H1 (cell line): ENCODE measurements around the gene SHANK1. TPM values are rescaled to one million over a fixed set of nuclear protein-coding genes. Genes with fewer than 3 reads are reported as not detected.
A peak's percentile ranks its signal among the peaks of the same experiment; 100 is the strongest.

Experiments used
- CTCF ChIA-PET: fragments of 300-600 bp; sonication (Branson Sonifier 250); formaldehyde crosslinking; loops from one replicate; lab custom pipeline; 2021; ENCODE audit not compliant: partially characterized antibody; lab: Charles Lee
- POLR2A ChIA-PET: fragments of 300-600 bp; sonication (Branson Sonifier 250); formaldehyde crosslinking; loops from one replicate; lab custom pipeline; 2021; ENCODE audit warnings: inconsistent platforms; ENCODE audit not compliant: partially characterized antibody; lab: Charles Lee
- DNase-seq, 2 experiments: peaks; one replicate each; pipeline versions ENCODE4 v3.0.0 to v3.0.0-alpha.2; 2010 to 2022; ENCODE audit warnings: low spot score in 2 of 2, low read depth in 1 of 2, mixed read lengths in 1 of 2
- FAIRE-seq: peaks from 2 replicates; lab custom pipeline; 2011; peaks lifted over from hg19 to GRCh38; lab: Jason Lieb, UNC
- H2AFZ ChIP-seq: 2 replicates; pipeline ENCODE4 v1.8.1; 2012; ENCODE audit warnings: low read length, inconsistent platforms
- H2AK5ac ChIP-seq: 2 replicates; pipeline ENCODE4 v1.6.1; 2013; ENCODE audit warnings: low read depth, low read length
- H2BK120ac ChIP-seq: replicated peaks from 2 replicates; pipeline ENCODE3; 2013; ENCODE audit warnings: low read depth, low read length, inconsistent platforms
- H2BK12ac ChIP-seq: 2 replicates; pipeline ENCODE4 v1.6.1; 2013; ENCODE audit warnings: low read depth, low read length
- H2BK15ac ChIP-seq: 2 replicates; pipeline ENCODE4 v1.6.1; 2013; ENCODE audit warnings: low read length
- H2BK20ac ChIP-seq: 2 replicates; pipeline ENCODE4 v1.6.1; 2013; ENCODE audit warnings: low read length
- H2BK5ac ChIP-seq: 2 replicates; pipeline ENCODE4 v1.6.1; 2013; ENCODE audit warnings: low read depth, low read length
- H3K14ac ChIP-seq: 2 replicates; pipeline ENCODE4 v1.6.1; 2013; ENCODE audit warnings: inconsistent platforms; ENCODE audit not compliant: insufficient read length
- H3K18ac ChIP-seq: 2 replicates; pipeline ENCODE4 v1.6.1; 2013; ENCODE audit warnings: low read length; ENCODE audit errors: extremely low read depth
- H3K23ac ChIP-seq: 2 replicates; pipeline ENCODE4 v1.6.1; 2013; ENCODE audit warnings: inconsistent platforms; ENCODE audit not compliant: insufficient read length
- H3K23me2 ChIP-seq: 2 replicates; pipeline ENCODE4 v1.6.1; 2013; ENCODE audit warnings: low read depth, low read length
- H3K27ac ChIP-seq: 2 replicates; pipeline ENCODE4 v1.6.1; 2011; ENCODE audit warnings: low read depth, low read length, inconsistent platforms
- H3K27me3 ChIP-seq, 4 experiments: replicated peaks in 1 of 4; 1 replicate in 1 of 4; 2 replicates in 3 of 4; pipeline versions ENCODE4 v1.6.1 to v1.8.1; 2011 to 2013; ENCODE audit warnings: low read length in 3 of 4, mild to moderate bottlenecking in 3 of 4, inconsistent platforms in 2 of 4, mixed read lengths in 2 of 4, moderate library complexity in 1 of 4; ENCODE audit not compliant: control insufficient read depth in 3 of 4, insufficient read depth in 3 of 4; ENCODE audit errors: extremely low read depth in 1 of 4
- H3K36me3 ChIP-seq, 4 experiments: 2 replicates each; pipeline versions ENCODE4 v1.6.1 to v1.8.1; 2011 to 2013; ENCODE audit warnings: mild to moderate bottlenecking in 4 of 4, low read length in 3 of 4, moderate library complexity in 2 of 4, control low read depth in 1 of 4, inconsistent platforms in 1 of 4; ENCODE audit not compliant: insufficient read depth in 4 of 4, control insufficient read depth in 2 of 4
- H3K4ac ChIP-seq: replicated peaks from 2 replicates; pipeline ENCODE3; 2013; ENCODE audit warnings: low read length, low read depth, mixed read lengths, inconsistent platforms; ENCODE audit not compliant: insufficient read length
- H3K4me1 ChIP-seq, 4 experiments: replicated peaks in 1 of 4; 1 replicate in 1 of 4; 2 replicates in 3 of 4; pipeline versions ENCODE4 v1.6.1 to v1.8.1; 2011 to 2013; ENCODE audit warnings: low read length in 3 of 4, inconsistent platforms in 2 of 4, mixed read lengths in 1 of 4; ENCODE audit not compliant: insufficient read depth in 4 of 4, control insufficient read depth in 3 of 4
- H3K4me2 ChIP-seq, 2 experiments: 2 replicates each; pipeline versions ENCODE4 v1.6.1 to v1.8.1; 2011 to 2013; ENCODE audit warnings: low read depth in 2 of 2, low read length in 2 of 2, control low read depth in 1 of 2, inconsistent platforms in 1 of 2, mild to moderate bottlenecking in 1 of 2; ENCODE audit not compliant: insufficient read depth in 1 of 2
- H3K4me3 ChIP-seq, 4 experiments: fragments of 200-600, 300-600 bp in 1 of 4; sonication (generic), shearing (Covaris generic), sonication (Bioruptor Twin) in 1 of 4; 2 replicates each; pipeline versions ENCODE4 v1.5.1 to v1.8.1; 2011 to 2016; ENCODE audit warnings: low read length in 4 of 4, low read depth in 3 of 4, control low read depth in 2 of 4, inconsistent platforms in 2 of 4, mild to moderate bottlenecking in 2 of 4, mixed read lengths in 1 of 4, moderate library complexity in 1 of 4; ENCODE audit not compliant: insufficient read depth in 2 of 4; ENCODE audit errors: extremely low read depth in 1 of 4
- H3K56ac ChIP-seq: replicated peaks from 2 replicates; pipeline ENCODE3; 2013; ENCODE audit warnings: low read depth, mild to moderate bottlenecking, mixed read lengths, low read length, inconsistent platforms; ENCODE audit not compliant: insufficient read length
- H3K79me1 ChIP-seq: 2 replicates; pipeline ENCODE4 v1.6.1; 2013; ENCODE audit warnings: low read depth, low read length, control low read depth
- H3K79me2 ChIP-seq, 2 experiments: 2 replicates each; pipeline versions ENCODE4 v1.6.1 to v1.8.1; 2012 to 2013; ENCODE audit warnings: low read length in 2 of 2, mild to moderate bottlenecking in 2 of 2, inconsistent platforms in 1 of 2; ENCODE audit not compliant: insufficient read depth in 2 of 2, control insufficient read depth in 1 of 2
- H3K9ac ChIP-seq, 4 experiments: replicated peaks in 1 of 4; 1 replicate in 1 of 4; 2 replicates in 3 of 4; pipeline versions ENCODE4 v1.6.1 to v1.8.1; 2011 to 2013; ENCODE audit warnings: low read depth in 3 of 4, low read length in 3 of 4, control low read depth in 2 of 4, mild to moderate bottlenecking in 2 of 4, moderate library complexity in 2 of 4, inconsistent platforms in 1 of 4; ENCODE audit errors: extremely low read depth in 1 of 4
- H3K9me3 ChIP-seq, 2 experiments: 2 replicates each; pipeline versions ENCODE4 v1.6.1 to v1.8.1; 2012 to 2013; ENCODE audit warnings: mild to moderate bottlenecking in 2 of 2, moderate library complexity in 2 of 2, control low read depth in 1 of 2, inconsistent platforms in 1 of 2, low read depth in 1 of 2, low read length in 1 of 2, mixed read lengths in 1 of 2; ENCODE audit not compliant: insufficient read depth in 2 of 2
- H4K20me1 ChIP-seq, 2 experiments: replicated peaks in 1 of 2; 2 replicates each; pipeline versions ENCODE3 to v1.8.1; 2011 to 2013; ENCODE audit warnings: inconsistent platforms in 2 of 2, low read length in 2 of 2, mild to moderate bottlenecking in 1 of 2; ENCODE audit not compliant: insufficient read depth in 2 of 2, control insufficient read depth in 1 of 2
- H4K5ac ChIP-seq: 2 replicates; pipeline ENCODE4 v1.6.1; 2013; ENCODE audit warnings: low read length, low read depth, mixed read lengths, inconsistent platforms; ENCODE audit not compliant: insufficient read length
- H4K8ac ChIP-seq: 2 replicates; pipeline ENCODE4 v1.8.0; 2013; ENCODE audit warnings: mild to moderate bottlenecking, moderate library complexity, low read length, inconsistent platforms; ENCODE audit not compliant: insufficient read depth; ENCODE audit errors: extremely low read depth
- H4K91ac ChIP-seq: replicated peaks from 2 replicates; pipeline ENCODE3; 2013; ENCODE audit warnings: low read length, mixed read lengths, inconsistent platforms; ENCODE audit not compliant: insufficient read length
- BCL11A ChIP-seq, 2 experiments: IDR thresholded peaks; one replicate each; pipeline ENCODE4 v1.6.1; 2011; ENCODE audit warnings: low read depth in 2 of 2, low read length in 2 of 2, mild to moderate bottlenecking in 2 of 2
- CBX5 ChIP-seq: fragments of 300-800, 300-1000 bp; sonication (generic); IDR thresholded peaks from 2 replicates; pipeline ENCODE4 v1.7.1; 2016; ENCODE audit warnings: antibody characterized with exemption, low read length, low read depth
- CHD2 ChIP-seq: IDR thresholded peaks from 2 replicates; pipeline ENCODE4 v1.6.1; 2012; ENCODE audit warnings: low read length, improper control_type of control experiment
- EP300 ChIP-seq, 2 experiments: IDR thresholded peaks; 1 replicate in 1 of 2; 2 replicates in 1 of 2; pipeline ENCODE4 v1.6.1; 2011 to 2012; ENCODE audit warnings: low read depth in 2 of 2, low read length in 2 of 2, mild to moderate bottlenecking in 2 of 2, borderline replicate concordance in 1 of 2, inconsistent platforms in 1 of 2, moderate library complexity in 1 of 2
- GABPA ChIP-seq: IDR thresholded peaks from 2 replicates; pipeline ENCODE4 v1.6.1; 2011; ENCODE audit warnings: mild to moderate bottlenecking, low read length, moderate library complexity, borderline replicate concordance; ENCODE audit not compliant: insufficient read depth
- POU5F1 ChIP-seq: IDR thresholded peaks from 2 replicates; pipeline ENCODE4 v1.6.1; 2011; ENCODE audit warnings: low read depth, mild to moderate bottlenecking, low read length, moderate library complexity
- RBBP5 ChIP-seq: IDR thresholded peaks from 2 replicates; pipeline ENCODE4 v1.7.1; 2012; ENCODE audit warnings: low read depth, mild to moderate bottlenecking, inconsistent platforms, low read length, moderate library complexity, borderline replicate concordance
- RFX5 ChIP-seq: IDR thresholded peaks from 2 replicates; pipeline ENCODE4 v1.6.1; 2011; ENCODE audit warnings: low read depth, low read length, improper control_type of control experiment, borderline replicate concordance
- SIRT6 ChIP-seq: IDR thresholded peaks from one replicate; pipeline ENCODE4 v1.7.1; 2012; ENCODE audit warnings: low read length, inconsistent platforms
- SRF ChIP-seq: IDR thresholded peaks from 2 replicates; pipeline ENCODE4 v1.6.1; 2011; ENCODE audit warnings: mild to moderate bottlenecking, low read depth, low read length, moderate library complexity
- SUZ12 ChIP-seq: fragments of 200-600 bp; sonication (generic); IDR thresholded peaks from 2 replicates; pipeline ENCODE4 v1.6.1; 2012; ENCODE audit warnings: mild to moderate bottlenecking, inconsistent platforms, low read length, moderate library complexity, mixed read lengths
- WGBS, 2 experiments: shearing (Covaris generic) in 1 of 2; methylation state at CpG; one replicate each; pipeline versions ENCODE4 v1.1.6 to v1.1.7; 2013 to 2015; ENCODE audit warnings: low lambda C conversion rate in 2 of 2, mixed read lengths in 2 of 2, inconsistent platforms in 1 of 2, low coverage in 1 of 2, missing lambda C conversion rate in 1 of 2; ENCODE audit not compliant: insufficient replicate concordance in 2 of 2, insufficient coverage in 1 of 2, insufficient read length in 1 of 2; ENCODE audit errors: extremely low coverage in 1 of 2, missing lambda C conversion rate in 1 of 2; 5-methylcytosine and 5-hydroxymethylcytosine counted together
- polyA plus RNA-seq, 7 experiments: library from polyadenylated mRNA; depleted of rRNA in 3 of 7; stranded (reverse) in 5 of 7; unstranded in 2 of 7; fragments of >200 nt in 5 of 7; fragments of 200-250 nt in 2 of 7; gene quantifications; 1 replicate in 5 of 7; 2 replicates in 1 of 7; 4 replicates in 1 of 7; pipeline versions ENCODE4 v1.2.1 to v1.2.3, GENCODE V29; 2011 to 2013; ENCODE audit warnings: missing spikeins in 2 of 7, mixed read lengths in 2 of 7
- total RNA-seq: library from RNA; stranded (reverse); fragmentation: NEBNext Ultra II Directional; extraction: Animal tissue kit (Norgen Biotek cat#: 25700); gene quantifications from 2 replicates; pipeline ENCODE4 v1.2.1, GENCODE V29; 2021

Gene SHANK1
- total and polyA plus RNA-seq, 2 of the 8 experiments (the other 6 are each of a cell fraction or from before 2014, with no cell fraction given): 1.1 to 3.7 TPM

- Histone ChIP-seq H4K5ac (peak overlapping the region; percentile 23), H4K8ac (no peak overlapping the region), H3K79me1 (no peaks in the 10 kb centered on the region), H4K20me1 (peaks cover 0 to 6% of the 10 kb centered on the region in 2 experiments), H3K79me2 (no peaks in the 10 kb centered on the region), H2AK5ac (no peak overlapping the region), H2AFZ (no peak overlapping the region), H2BK120ac (no peak overlapping the region), H3K4me3 (peak overlapping the region; percentile 61 to 84 (median 78); a peak in 7 of 8 replicates), H4K91ac (no peak overlapping the region), H2BK12ac (no peak overlapping the region), H3K36me3 (no peaks in the 10 kb centered on the region), H3K4me2 (peak overlapping the region; percentile 96 to 97), H3K9me3 (no peaks in the 10 kb centered on the region), H3K14ac (no peak overlapping the region), H3K27me3 (peaks cover 0 to 2% (median 0%) of the 10 kb centered on the region in 4 experiments; a peak in 1 of 7 replicates), H2BK5ac (no peak overlapping the region), H3K56ac (no peak overlapping the region), H2BK15ac (no peak overlapping the region), H3K9ac (peak overlapping the region in 1 of 4 experiments; percentile 77; a peak in 1 of 7 replicates), H3K18ac (no peak overlapping the region), H2BK20ac (no peak overlapping the region), H3K4ac (no peak overlapping the region), H3K23ac (no peak overlapping the region), H3K4me1 (peaks cover 2 to 14% (median 6%) of the 10 kb centered on the region in 4 experiments; a peak in 6 of 7 replicates), H3K27ac (no peak overlapping the region), H3K23me2 (peaks cover 14% of the 10 kb centered on the region)
- ChIA-PET CTCF (interaction anchor here (0.7 kb wide), 1 partner anchor 10 kb away, joined by 3 read pairs; no protein-coding TSS in a partner anchor), POLR2A (interaction anchor here (0.7 to 0.8 kb wide), 2 partner anchors 12 to 49 kb away, joined by 3 read pairs; no protein-coding TSS in a partner anchor)
- FAIRE-seq: no peak
- 71% methylated on average over 6 of the region's 6 CpGs; no CpG with 5 or more reads in 1 of the 2 experiments for WGBS, 2 experiments
- no peak for TF ChIP-seq BCL11A (IDR thresholded peaks at IDR 0.05; ENCODE audit: low read depth in 2 of 2, low read length in 2 of 2)
- no peak for TF ChIP-seq CHD2
- no peak for TF ChIP-seq GABPA
- TF ChIP-seq EP300 (IDR thresholded peaks at IDR 0.05; ENCODE audit: borderline replicate concordance in 1 of 2, low read depth in 2 of 2, low read length in 2 of 2): no peak
- no peak for TF ChIP-seq POU5F1
- no peak for TF ChIP-seq RFX5
- no peak for TF ChIP-seq SIRT6
- no peak for TF ChIP-seq SRF
- no peak for TF ChIP-seq CBX5
- TF ChIP-seq RBBP5: no peak
- no peak for TF ChIP-seq SUZ12
- DNase-seq: no peak
These were observed 62.4 kb downstream of the SHANK1 start for GRCh38 chr19:50657222-50657669.
